ENCODE data around the gene RANBP2.

RANBP2 gene

DNA sequence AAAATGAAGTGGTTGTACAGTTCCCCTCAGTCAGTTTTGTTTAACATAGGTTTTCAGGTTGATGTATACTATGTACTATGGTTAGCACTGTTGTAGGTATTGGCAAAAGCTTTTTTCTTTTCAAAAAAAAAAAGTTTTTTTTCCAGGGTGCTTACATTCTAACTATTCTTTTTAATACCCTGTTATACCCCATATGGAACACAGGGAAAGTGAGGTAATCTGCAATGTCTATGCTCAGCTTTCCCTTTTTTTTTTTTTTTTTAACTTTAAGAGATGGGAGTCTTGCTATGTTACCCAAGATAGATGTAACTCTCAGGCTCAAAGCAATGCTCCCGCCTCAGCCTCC lies 66.7 kb downstream of the RANBP2 start:
- DNase-seq = no peak

DNA sequence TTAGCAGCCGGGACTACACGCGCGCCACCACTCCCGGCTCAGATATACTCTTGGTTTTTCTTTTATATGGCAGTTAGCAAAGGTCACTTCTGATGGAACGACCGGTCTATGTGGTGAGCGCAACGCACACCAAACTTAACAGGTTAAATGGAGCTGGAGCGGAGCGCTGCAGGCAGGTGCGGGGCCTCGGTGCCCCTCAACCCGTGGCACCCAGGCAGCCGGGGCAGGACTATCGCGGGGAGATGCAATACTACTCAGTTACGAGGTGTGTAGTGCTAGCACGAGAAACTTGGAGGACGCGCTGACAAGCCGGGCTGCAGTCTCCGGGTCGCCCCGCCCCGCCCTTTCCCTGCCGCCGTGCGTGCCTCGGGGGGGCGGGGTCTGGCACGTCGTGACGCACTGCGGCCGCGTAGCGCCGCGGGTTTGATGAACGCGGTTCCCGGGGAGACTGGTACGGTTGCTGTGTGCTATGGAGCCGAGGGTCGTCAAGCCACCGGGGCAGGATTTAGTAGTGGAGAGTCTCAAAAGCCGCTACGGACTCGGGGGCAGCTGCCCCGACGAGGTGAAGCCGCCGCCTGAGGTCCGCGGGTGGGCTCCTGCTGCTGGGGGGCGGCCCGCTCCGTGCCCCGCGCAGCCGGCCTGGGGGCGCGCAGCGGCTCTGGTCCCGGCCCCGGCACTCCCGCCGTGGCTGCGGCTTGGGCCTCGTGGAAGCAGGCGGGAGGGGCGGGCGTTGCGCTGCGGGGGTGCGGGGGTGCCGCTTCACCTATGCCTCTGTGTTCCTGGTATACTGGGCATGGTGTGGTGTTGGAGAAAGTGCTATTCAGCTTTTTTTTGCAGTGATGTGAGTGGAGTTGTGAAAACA lies 67.3 kb downstream of the RANBP2 start, which contains the start of gene CCDC138:
TSS of gene CCDC138 (plus strand) at position 418 of the 862 bp plus-strand sequence. CDS start at position 470, 52 bp downstream.
- DNase-seq = peak in 1 of 2 experiments; percentile 46

DNA sequence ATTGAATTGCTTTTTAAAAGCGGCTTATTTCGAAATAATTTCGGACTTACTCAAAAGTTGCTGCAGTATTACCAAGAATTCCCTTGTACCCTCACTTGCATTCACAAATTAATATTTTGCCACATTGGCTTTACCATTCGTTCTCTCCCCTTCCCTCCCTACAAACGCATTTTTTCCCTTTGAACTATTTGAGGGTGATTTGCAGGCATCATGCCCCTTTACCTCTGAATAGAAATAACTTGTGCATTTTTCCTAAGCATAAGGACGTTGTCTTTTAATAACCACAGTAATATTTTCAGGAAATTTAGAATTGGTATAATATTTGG lies 67.9 kb downstream of the RANBP2 start:
- DNase-seq = no peak

DNA sequence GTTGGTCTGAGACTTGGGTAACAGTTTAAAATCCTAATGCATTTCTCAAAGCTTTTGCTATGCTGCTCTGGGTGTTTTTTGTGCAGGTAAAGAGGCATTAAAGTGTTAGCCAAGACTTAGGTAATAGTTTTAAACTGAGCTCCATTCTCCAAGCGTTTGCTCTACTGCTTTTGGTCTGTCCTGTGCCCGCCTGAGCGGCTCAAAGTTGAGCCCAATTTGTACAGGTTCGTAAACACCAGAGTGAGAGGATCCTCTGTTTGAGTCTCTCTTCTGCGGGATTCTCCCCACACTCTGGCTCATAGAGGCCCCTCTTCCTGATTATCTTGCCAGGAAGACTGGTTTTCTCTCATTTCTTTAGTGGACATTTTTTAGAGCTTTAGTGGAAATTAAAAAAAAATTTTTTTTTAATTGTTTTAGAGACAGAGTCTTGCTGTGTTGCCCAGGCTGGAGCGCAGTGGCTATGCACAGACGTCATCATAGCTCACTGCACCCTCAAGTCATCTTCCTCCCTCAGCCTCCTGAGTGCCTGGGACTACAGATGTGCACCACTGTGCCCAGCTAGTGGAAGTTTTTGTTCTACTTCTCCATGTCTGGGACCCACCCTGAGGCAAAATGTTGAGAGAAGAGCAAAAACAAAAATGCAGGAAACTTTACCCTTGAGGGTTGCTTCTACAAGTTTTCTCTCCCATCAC lies 83.9 kb downstream of the RANBP2 start:
- DNase-seq = no peak

DNA sequence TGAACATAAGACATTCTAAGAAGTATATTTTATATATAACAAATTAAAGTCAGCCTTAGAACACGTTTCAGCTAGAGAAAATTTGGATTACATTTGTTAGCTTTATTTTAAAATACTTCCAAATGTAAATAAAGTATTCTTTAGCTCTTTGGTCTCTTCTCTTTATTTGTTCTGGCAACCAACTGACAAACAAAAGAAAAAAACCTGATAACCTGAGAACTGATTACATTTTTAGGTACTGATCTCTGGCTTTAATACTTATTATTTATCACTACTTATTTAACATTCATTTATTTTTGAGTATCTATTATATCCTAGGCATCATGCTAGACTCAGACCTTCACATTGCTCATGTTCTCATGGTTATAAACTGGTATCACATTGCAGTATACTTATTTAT lies 85.8 kb downstream of the RANBP2 start:
- no peak for DNase-seq

DNA sequence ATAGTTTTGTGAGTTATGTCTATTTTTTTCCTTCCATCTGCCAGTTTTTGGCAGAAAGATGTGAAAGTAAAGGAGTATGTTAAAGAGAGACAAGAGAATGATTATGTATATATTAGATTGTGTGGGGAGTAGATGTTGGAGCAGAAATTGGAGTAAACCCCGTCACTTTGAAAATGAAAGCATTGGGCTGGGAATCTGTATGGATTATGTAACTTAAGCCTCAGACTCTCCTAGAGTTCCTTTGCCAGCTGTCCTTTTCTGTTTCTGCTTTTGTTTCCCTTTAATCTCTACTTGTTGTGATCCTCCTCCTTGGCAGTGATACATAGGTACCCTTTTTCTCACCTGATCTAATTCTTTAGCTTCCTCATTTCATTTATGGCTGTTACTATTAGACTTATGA lies 86.5 kb downstream of the RANBP2 start:
- no peak for DNase-seq

DNA sequence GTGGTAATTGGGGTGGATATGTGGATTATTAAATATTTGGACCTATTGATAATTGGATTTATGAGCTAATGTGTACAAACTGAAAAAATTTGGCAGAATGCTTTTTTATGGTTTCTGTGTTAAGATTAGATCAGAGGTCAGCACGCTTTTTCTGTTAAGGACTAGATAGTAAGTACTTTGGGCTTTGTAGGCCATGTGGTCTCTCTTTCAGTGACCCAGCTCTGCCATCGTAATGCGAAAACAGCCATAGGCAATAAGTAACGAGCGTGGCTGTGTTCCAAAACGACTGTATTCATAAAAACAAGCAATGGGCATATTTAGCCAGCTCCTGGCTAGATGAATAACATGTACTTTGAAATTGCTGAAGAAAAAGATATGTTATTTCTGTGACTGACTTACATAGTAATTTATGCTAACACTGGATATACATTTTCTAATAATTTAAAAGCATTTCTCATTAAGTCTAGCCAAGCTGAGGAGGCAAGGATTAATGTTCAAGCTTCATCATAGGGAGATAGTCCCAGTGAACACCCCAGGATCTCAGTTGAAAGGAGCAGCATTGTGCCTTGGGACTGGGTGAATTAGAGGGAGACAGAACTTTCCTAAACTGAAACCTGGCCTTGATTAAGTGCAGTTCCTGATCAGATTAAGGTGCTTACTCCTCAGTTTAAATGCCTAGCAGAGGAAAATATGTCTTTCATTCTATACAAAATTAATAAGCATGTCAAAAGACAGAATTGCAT lies 87.3 kb downstream of the RANBP2 start:
- no peak for DNase-seq

DNA sequence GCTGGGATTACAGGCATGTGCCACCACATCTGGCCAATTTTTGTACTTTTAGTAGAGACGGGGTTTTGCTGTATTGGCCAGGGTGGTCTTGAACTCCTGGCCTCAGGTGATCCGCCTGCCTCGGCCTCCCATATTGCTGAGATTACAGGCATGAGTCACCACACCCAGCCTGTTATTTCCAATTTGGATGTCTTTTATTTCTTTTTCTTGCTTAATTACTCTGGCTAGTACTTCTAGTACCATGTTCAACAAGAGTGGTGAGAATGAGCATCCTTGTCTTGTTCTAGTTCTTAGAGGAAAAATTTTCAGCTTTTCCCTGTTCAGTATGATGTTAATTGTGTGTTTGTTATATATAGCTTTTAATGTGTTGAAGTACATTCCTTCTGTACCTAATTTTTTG lies 90.7 kb downstream of the RANBP2 start:
- no peak for DNase-seq

DNA sequence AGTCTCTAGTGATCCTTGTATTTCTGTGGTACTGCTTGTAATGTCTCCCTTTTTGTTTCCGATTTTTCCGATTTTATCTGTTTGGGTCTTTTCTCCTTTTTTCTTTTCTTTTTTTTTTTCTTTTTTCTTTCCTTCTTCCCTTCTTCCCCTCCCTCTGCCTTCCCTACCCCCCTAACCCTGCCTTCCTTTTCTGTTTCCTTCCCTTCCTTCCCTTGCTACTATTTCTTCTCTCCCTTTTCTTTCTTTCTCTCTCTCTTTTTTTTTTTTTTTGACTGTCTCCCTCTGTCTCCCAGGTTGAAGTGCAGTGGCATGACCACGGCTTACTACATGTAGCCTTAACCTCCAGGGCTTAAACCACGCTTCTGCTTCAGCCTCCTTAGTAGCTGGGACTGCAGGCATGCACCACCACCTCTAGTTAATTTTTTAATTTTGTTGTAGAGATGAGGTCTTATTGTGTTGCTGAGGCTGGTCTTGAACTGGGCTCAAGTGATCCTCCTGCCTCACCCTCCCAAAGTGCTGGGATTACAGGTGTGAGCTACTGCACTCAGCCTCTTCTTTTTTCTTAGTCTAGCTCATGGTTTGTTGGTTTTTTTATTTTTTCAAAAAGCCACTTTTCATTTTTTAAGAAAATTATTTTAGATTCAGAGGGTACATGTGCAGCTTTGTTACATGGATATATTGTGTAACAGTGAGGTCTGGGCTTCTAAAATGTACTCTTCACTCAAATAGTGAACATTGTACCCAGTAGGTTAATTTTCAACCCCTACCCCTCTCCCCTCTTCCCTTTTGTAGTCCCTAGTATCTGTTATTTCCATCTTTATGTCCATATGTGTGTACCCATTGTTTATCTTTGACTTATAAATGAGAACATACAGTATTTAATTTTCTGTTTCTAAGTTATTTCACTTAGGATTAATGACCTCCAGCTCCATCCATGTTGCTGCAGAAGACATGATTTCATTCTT lies 92.0 kb downstream of the RANBP2 start:
- DNase-seq = no peak

DNA sequence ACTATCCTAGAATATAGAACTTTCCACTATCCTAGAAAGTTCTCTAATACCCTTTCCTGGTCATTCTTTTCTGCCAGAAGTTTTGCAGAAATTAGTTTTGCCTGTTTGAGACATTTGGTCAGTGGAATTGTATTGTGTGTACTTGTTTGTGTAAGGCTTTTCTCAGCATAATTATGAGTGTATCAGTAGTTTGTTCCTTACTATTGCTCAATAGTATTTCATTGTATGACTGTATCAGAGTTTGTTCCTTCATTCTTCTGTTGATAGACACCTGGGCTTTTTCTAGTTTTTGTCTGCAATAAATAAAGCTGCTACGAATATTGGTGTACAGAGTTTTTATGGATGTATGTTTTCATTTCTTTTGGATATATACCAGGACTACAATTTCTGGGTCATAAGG lies 94.5 kb downstream of the RANBP2 start:
- no peak for DNase-seq

DNA sequence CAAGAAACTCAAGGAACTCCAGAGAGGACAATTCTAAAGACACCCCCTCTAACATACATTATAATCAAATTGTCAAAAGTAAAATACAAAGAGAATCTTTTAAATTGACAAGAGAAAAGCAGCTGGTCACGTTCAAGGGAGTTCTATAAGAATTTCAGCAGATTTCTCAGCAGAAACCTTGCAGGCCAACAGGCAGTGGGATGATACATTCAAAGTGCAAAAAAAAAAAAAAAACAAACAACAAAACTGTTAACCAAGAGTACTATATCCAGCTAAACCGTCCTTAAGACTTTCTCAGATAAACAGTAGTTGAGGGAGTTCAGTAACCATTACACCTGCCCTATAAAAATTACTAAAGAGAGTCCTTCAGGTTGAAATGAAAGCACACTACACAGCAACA lies 101.2 kb downstream of the RANBP2 start:
- DNase-seq = no peak

DNA sequence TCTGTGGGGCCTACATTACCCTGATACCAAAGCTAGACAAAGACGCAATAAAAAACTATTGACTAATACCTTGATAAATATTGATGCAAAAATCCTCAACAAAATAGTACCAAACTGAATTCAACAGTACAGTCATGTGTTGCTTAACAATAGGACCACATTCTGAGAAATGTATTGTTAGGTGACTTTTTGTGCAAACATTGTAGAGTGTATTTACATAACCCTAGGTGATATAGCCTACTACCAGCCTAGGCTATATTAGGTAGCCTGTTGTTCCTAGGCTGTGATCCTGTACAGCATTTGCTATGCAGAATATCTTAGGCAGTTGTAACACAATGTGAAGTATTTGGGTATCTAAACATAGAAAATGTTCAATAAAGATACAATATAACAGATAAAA lies 104.0 kb downstream of the RANBP2 start:
- no peak for DNase-seq

DNA sequence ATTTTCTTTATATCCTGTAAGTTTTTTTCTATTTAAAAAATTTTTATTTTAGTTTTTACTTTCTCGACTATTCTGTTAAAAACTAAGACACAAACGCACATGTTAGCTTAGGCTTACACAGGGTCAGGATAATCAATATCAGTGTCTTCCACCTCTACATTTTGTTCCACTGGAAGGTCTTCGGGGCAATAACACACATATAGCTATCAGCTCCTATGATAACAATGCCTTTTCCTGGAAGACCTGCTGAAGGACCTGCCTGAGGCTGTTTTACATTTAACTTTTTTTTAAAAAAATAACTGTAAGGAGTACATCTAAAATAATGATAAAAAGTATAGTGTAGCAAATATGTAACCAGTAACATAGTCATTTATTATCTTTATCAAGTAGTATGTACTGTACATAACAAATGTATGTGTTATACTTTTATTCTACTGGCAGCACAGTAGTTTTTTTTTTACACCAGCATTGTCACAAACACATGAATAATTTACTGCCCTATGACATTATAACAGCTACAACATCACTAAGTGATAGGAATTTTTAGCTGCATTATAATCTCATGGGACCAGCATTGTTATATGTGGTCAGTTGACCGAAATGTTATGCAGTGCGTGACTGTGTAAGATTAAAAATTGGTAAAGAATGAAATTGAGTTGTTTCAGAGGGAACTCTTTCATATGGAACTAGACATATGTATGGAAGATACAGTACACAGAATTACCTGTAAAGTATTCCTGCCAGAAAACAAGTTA lies 105.2 kb downstream of the RANBP2 start:
- DNase-seq = no peak

DNA sequence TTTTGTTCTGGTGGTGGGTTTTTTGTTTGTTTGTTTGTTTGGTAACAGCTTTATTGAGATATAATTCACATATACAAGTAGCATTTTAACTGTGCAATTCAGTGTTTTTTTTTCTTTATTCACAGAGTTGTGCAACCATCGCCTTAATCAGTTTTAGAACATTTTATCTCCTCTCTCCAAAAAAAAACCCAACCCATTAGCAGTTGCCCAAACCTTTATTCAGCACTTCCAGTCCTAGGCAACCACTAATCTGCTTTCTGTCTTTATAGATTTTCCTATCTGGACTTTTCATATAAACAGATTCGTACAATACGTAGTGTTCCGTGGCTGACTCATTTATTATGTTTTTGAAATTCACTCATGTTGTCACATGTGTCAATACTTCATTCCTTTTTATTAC lies 106.0 kb downstream of the RANBP2 start:
- no peak for DNase-seq

DNA sequence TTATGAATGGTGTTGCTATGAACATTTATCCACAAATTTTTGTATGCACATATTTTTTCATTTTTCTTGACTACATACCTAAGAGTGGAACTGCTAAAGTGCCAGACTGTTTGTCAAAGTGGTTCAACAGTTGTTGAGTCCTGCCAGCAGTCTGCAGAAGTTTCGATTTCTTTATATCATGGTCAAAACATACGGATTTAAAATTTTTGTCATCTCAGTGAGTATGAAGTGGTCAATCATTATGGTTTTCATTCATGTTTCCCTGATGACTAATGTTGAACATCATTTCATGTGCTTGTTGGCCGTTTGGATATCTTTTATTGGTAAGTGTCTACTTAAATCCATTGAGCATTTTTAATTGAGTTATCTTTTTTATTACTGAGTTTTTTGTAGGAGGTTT lies 106.5 kb downstream of the RANBP2 start:
- DNase-seq = no peak

DNA sequence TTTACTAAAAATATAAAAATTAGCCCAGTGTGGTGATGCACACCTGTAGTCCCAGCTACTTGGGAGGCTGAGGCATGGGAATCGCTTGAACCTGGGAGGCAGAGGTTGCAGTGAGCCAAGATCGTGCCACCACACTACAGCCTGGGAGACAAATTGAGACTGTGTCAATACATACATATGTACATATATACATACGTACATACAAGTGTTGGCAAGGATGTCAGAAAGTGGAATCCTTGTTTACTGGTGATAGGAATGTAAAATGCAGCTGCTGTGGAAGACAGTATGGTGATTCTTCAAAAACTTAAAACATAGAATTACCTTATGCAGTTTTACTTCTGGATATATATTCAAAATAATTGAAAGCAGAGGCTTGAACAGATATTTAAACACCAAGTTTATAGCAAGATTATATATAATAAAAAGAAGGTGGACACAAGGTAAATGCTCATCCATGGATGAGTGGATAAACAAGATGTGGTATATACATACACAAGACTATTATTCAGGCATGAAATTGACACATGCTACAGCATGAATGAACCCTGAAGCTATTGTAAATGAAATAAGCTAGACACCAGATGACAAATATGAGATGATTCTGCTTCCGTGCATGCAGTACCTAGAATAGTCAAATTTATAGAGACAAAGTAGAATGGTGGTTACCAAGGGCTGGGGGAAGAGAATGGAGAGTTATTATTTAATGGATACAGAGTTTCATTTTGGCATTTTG lies 110.5 kb downstream of the RANBP2 start:
- DNase-seq = no peak

DNA sequence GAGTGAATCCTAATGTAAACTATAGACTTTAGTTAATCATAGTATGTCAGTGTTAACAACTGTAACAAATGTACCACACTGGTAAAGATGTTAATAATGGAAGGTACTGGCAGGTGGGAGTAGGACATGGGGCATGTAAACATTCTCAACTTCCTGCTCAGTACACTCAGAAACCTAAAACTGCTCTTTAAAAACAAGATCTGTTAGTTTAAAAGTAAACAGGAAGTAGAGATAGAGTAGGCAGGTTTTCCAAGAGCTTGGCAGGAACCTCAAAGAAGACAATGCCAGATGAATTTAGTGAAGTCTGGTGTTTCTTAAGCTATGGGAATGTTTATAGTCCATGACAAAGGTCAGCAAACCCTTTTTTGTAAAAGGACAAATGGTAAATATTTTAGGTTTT lies 113.9 kb downstream of the RANBP2 start:
- no peak for DNase-seq

DNA sequence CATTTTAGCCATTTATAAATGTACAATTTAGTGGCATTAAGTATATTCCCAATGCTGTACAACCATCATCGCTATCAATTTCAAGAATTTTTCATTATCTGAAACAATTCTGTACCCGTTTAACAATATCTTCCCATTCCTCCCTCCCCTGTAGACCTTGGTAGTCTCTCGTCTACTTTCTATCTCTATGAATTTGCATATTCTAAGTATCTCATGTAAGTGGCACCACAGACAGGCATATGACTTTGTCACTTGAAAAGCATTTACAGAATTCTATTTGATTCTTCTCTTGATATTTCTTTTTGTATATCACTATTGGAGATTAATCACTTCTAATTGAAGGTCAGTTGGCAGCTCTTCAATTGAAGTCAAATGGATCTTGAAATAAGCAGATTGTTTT lies 115.3 kb downstream of the RANBP2 start:
- DNase-seq = no peak

DNA sequence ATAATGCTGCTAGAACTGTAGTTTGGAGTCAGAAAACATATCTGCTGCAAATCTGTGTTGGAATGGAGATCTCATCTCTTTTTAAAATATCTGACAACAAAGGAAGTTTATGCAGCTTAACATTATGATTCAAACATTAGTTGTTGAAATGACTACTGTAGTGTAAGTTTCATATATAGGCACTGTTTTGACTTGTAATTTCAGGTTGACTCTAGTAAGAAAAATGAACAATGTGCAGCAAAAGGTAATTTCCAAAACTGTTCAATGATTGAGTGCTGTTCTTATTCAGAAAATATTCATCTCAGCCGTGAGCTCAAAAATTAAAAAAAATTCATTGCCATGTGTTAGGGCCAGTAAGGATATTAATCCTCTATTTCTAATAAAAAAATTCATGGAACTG lies 115.8 kb downstream of the RANBP2 start:
- DNase-seq = no peak

Measured in cerebellar nuclear complex (tissue), 1 donor.